Right cardiac atrium (tissue), 5 donors: Measurements from ENCODE around the gene DPEP2. TPM values are rescaled to one million over a fixed set of nuclear protein-coding genes. Genes with fewer than 3 reads are reported as not detected.
"Not testable (repeated sequence)": the region's sequence is repeated elsewhere in the genome, so short reads cannot be mapped to it uniquely, and the experiment has no call there.

Experiments
- ATAC-seq, 2 donors: fragments of 200-7000 bp; cut with Tn5 transposase; one replicate each; pipeline versions ENCODE4 v1.8.0 to v1.9.1; 2020; ENCODE audit warnings: moderate library complexity in 2 of 2, mild to moderate bottlenecking in 1 of 2
- DNase-seq, 3 donors: peaks; one replicate each; pipeline ENCODE4 v3.0.0-alpha.2; 2020
- H3K27ac ChIP-seq: one replicate; pipeline ENCODE4 v1.5.1; 2013; ENCODE audit warnings: mild to moderate bottlenecking, low read length, control low read depth, moderate library complexity
- H3K27me3 ChIP-seq: one replicate; pipeline ENCODE4 v1.6.1; 2013; ENCODE audit not compliant: control insufficient read depth, insufficient read depth
- H3K4me1 ChIP-seq: one replicate; pipeline ENCODE4 v1.6.1; 2013; ENCODE audit warnings: low read length; ENCODE audit not compliant: control insufficient read depth, insufficient read depth
- H3K4me3 ChIP-seq: one replicate; pipeline ENCODE4 v1.5.1; 2013; ENCODE audit warnings: low read length, control low read depth
- H3K9me3 ChIP-seq: one replicate; pipeline ENCODE4 v1.6.1; 2013; ENCODE audit warnings: low read length; ENCODE audit not compliant: control insufficient read depth
- WGBS: extraction: QIAGEN DNeasy Blood & Tissue Kit; methylation state at CpG from one replicate; pipeline ENCODE4 v1.1.7; 2013; 5-methylcytosine and 5-hydroxymethylcytosine counted together
- intact Hi-C, 4 donors: fragments of 100-400 bp; cut with DNase I; formaldehyde crosslinking; loops; one replicate each; pipeline versions ENCODE4 v1.11.0 to v1.14.0; 2022 to 2023
- polyA plus RNA-seq: library from polyadenylated mRNA; stranded (reverse); fragments of 200-250 nt; gene quantifications from one replicate; pipeline ENCODE4 v1.2.3, GENCODE V29; 2013
- total RNA-seq, 4 donors: library from RNA; stranded (reverse); fragmentation: NEBNext Ultra II Directional; extraction: Animal tissue kit (Norgen Biotek cat#: 25700); gene quantifications; one replicate each; pipeline ENCODE4 v1.2.1, GENCODE V29; 2021
- donor health status: healthy with polysubstance abuse.
- donor health status: DM: no; HTN: yes; CAD: no.
- donor health status: DM: no; HTN: no; CAD: no.
- donor health status: DM: no; HTN: yes; CAD: no; lungs with severe emphysema.
- donor health status: DM: yes; HTN: yes; CAD: no.

DPEP2 gene
- total and polyA plus RNA-seq, 5 donors: 1.2 to 2.7 (median 1.5) TPM

DNA sequence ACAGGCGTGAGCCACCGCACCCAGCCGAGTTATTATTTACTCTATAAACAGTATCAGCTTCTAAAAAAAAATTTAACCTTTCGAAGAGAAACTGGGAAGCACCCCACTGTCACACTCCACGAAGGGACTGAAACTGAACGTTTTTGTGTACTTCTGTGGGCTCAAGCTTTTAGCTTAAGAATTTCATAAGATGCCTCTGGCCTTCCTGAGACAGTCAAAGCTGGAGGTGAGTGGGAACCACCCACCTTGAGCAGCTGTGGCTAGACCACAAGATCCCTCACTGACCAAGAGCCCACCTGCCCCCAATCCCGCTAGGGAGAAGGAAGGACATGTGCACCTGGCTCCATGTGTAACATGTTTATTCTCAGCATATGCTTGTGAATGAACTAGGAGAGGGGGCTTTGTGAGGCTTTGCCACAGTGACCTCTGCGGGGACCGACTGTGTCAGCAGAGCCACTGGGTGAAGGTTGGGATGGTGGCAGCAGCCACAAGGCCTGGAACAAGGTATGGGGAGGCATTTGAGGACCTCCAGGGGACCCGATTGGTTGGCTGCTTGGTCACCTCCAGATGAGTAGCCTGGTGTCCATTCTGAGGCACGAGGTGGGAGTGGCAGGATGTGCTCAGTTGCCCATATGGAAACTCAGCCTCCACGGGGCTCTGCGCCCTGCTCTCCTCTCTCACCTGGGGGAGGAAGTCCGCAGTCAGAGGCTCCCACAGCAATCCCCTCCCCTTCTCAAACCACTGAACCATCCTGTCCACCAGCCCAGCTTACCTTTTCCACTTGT, 23.8 kb downstream of the DPEP2 start:
- Histone ChIP-seq H3K27me3 (no peaks in the 10 kb centered on the region), H3K4me3 (no peak overlapping the region), H3K27ac (no peak overlapping the region), H3K4me1 (no peaks in the 10 kb centered on the region), H3K9me3 (no peaks in the 10 kb centered on the region)
- 79% methylated on average over 14 of the region's 14 CpGs for WGBS
- ATAC-seq: no peak
- intact Hi-C loops: no loop called here
- no peak for DNase-seq

DNA sequence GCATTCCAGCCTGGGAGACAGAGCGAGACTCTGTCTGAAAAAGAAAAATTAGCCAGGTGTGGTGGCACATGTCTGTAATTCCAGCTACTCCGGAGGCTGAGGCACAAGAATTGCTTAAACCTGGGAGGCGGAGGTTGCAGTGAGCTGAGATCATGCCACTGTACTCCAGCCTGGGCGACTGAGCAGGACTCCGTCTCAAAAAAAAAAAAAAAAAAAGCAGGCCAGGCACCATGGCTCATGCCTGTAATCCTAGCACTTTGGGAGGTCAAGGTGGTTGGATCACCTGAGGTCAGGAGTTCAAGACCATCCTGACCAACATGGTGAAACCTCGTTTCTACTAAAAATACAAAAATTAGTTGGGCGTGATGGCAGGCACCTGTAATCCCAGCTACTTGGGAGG, 27.0 kb downstream of the DPEP2 start:
- H3K9me3 ChIP-seq, DNase-seq, intact Hi-C loops, H3K4me1 ChIP-seq, H3K4me3 ChIP-seq, ATAC-seq, H3K27me3 ChIP-seq, H3K27ac ChIP-seq: not testable (repeated sequence)
- 94% methylated on average over 7 of the region's 7 CpGs for WGBS

GRCh38 chr16:67971111-67971510, 28.2 kb downstream of the DPEP2 start:
- no peak overlapping the region for H3K27ac ChIP-seq
- no peak overlapping the region for H3K4me3 ChIP-seq
- H3K4me1 ChIP-seq: peaks cover 10% of the 10 kb centered on the region
- intact Hi-C loops: no loop called here
- H3K27me3 ChIP-seq: no peaks in the 10 kb centered on the region
- H3K9me3 ChIP-seq: no peaks in the 10 kb centered on the region
- DNase-seq (no peak), ATAC-seq (no peak)
- 92% methylated on average over 9 of the region's 9 CpGs for WGBS

DNA sequence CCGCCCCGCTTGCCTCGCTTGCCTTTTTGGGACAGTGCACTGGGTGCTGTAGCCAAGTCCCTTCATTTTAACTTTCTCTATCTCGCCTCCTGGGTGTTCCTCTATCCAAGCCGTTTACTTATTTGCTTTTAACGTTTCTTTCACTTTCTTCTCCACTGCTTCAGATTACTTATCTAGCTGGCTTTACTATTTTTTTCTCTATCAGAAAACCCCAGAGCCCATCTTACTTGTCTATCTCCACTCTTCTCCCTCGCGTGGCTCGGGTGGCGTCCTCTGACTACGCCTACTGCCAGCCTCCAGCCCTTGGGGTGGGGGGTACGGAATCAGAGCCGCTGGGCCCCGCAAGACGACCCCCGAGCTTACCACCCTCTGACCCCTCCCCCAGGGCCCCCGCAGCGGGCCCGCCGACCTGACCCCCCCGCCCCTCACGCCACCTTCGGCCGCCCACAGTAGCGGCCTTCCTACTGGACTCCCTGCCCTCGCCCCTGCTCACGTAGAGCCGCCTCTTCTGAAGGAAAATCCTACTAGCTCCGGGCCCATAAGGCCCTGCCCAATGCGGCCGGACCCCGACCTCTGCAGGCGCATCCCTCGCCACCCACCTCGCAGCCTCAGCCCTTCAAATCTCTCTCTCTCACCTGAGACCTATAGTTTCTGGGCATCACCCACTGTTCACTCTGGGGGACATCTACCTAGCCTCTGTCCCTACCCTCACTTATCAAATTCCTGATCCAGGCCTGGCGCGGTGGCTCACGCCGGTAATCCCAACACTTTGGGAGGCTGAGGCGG, 29.8 kb downstream of the DPEP2 start:
- ATAC-seq (peak; percentile 0 to 4), DNase-seq (peak in 2 of 3 donors; percentile 41 to 77)
- intact Hi-C loops: no loop called here
- Histone ChIP-seq H3K4me3 (peak overlapping the region; percentile 73), H3K27me3 (no peaks in the 10 kb centered on the region), H3K4me1 (peaks cover 20% of the 10 kb centered on the region), H3K9me3 (no peaks in the 10 kb centered on the region), H3K27ac (peak overlapping the region; percentile 52)
- WGBS: 44% methylated on average over 40 of the region's 40 CpGs

GRCh38 chr16:67968400-67969253, 30.7 kb downstream of the DPEP2 start, which contains the start of gene SLC12A4:
Gene SLC12A4 (minus strand): TSS chr16:67968637. CDS start chr16:67968553, 84 bp downstream.
- intact Hi-C loops: no loop called here
- peak within 1 kb of the TSS; percentile 83 for H3K27ac ChIP-seq
- 1% methylated on average over 78 of the region's 78 CpGs for WGBS
- H3K27me3 ChIP-seq: no peaks in the 10 kb centered on the region
- H3K4me1 ChIP-seq: peaks cover 26% of the 10 kb centered on the region
- H3K9me3 ChIP-seq: no peaks in the 10 kb centered on the region
- peak; percentile 91 to 97 (median 95) for DNase-seq
- peak; percentile 90 to 92 for ATAC-seq
- peak within 1 kb of the TSS; percentile 73 for H3K4me3 ChIP-seq

DNA sequence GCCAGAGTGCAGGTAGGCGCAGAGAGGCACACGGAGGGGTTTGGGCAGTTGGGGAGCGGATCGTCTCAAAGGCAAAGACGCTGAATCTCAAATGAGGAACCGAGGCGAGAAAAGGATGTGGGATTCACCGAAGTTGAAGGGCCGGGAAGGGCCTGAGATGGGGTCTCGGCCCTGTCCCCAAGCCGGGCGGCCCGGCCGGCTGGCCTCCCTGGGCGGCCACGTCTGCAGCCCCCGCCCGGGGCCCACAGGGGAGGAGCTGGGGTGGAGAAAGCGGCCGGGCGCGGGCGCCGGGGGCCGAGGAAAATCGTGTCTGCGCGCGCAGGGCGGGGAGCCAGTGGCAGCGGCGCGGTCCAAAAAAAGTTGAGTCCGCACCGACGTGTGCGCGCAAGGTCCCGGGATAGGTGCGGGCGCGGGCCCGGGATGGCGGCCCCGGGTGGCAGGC, 31.3 kb downstream of the DPEP2 start:
- intact Hi-C loops: no loop called here
- ATAC-seq (peak; percentile 39 to 41), DNase-seq (peak; percentile 72 to 88 (median 87))
- Histone ChIP-seq H3K4me1 (peaks cover 32% of the 10 kb centered on the region), H3K27ac (peak overlapping the region; percentile 83), H3K4me3 (peak overlapping the region; percentile 73), H3K9me3 (no peaks in the 10 kb centered on the region), H3K27me3 (no peaks in the 10 kb centered on the region)
- under 1% methylated on average over 44 of the region's 45 CpGs for WGBS

DNA sequence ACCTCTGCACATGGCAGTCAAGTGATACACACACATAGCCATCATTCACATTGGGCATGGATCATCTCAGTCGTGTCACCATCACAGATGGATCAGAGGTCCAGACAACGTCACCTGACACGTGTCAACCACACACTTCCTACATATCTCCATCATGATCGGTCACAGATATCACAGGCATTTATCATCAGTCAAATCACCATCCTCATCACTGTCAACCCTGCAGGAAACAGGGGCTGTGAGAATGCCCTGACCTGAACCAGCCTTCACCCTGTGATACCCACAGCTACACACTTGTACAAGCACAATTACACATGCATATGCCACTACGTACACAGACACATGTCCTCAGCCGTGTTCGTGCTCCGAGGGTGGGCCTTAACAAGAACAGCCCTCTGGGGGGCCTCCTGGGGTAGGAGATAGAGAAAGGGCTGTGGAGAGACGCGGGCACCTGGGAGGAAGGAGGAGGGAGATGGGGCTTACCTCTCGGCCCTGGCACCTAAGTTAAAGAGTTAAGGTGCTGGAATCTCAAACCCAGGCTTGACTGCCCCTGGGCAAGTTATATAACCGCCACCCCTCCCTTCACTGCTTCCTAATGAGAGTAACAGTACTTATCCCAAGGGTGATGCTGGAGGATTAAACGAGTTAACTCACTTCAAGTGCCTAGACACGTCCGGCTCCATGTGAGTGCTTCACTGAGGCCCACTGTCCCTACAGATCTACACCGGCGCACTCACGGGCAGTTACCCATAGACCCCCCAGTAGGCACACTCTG, 31.9 kb downstream of the DPEP2 start:
- Histone ChIP-seq H3K4me3 (peak overlapping the region; percentile 73), H3K4me1 (peaks cover 34% of the 10 kb centered on the region), H3K9me3 (no peaks in the 10 kb centered on the region), H3K27me3 (no peaks in the 10 kb centered on the region), H3K27ac (peak overlapping the region; percentile 83)
- intact Hi-C loops: no loop called here
- ATAC-seq (no peak), DNase-seq (no peak)
- 5% methylated on average over 18 of the region's 18 CpGs for WGBS

GRCh38 chr16:67966549-67967182, 32.6 kb downstream of the DPEP2 start:
- no peaks in the 10 kb centered on the region for H3K9me3 ChIP-seq
- WGBS: 41% methylated on average over 3 of the region's 3 CpGs
- intact Hi-C loops: no loop called here
- DNase-seq (peak; percentile 74 to 83 (median 80)), ATAC-seq (peak; percentile 8 to 20)
- H3K27ac ChIP-seq: peak overlapping the region; percentile 83
- H3K27me3 ChIP-seq: no peaks in the 10 kb centered on the region
- peak overlapping the region; percentile 73 for H3K4me3 ChIP-seq
- H3K4me1 ChIP-seq: peaks cover 34% of the 10 kb centered on the region

DNA sequence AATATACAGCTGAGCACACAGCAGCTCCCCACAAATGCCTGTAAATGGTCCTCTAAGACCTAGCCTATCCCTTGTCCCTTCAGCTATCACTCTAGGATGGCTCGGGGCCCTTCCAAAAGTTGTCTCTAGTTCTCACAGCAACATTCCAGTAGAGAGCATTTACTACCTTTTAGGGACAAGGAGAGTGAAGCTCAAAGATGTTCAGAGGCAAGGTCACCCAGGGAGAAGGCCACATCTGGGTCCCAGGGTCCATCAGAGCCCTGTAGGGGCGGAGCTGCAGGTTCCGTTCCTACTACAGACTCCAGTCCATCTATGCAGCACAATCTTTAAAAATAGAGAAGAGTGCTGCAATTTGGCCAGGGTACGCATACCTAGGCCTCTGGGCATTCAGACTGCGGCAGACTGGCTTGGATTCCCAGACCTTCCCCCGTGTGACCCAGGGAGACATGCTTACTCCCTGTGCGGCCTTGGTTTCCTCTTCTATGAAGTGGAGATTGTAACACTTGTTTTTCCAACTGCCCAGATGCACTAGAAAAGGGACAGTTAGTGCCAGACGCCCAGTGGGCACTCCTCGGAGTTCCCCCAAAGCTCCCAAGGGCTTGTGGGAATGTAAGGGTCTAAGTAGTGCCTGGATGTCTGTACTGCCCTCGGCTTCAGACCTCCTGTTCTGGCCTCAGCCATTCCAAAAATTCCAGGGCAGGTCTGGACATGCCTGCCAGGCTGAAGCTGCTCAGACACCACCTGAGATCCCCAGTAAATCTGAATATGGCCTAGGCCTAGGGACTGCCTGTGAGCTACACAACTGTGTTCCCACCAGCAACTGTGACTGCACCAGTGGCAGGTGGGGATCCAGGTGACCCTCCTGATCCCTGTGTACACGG, 33.4 kb downstream of the DPEP2 start:
- H3K27ac ChIP-seq: peak overlapping the region; percentile 83
- DNase-seq (no peak), ATAC-seq (no peak)
- no peaks in the 10 kb centered on the region for H3K9me3 ChIP-seq
- H3K27me3 ChIP-seq: no peaks in the 10 kb centered on the region
- peaks cover 34% of the 10 kb centered on the region for H3K4me1 ChIP-seq
- H3K4me3 ChIP-seq: no peak overlapping the region
- 40% methylated on average over 11 of the region's 11 CpGs for WGBS
- intact Hi-C loops: no loop called here
